CD4-positive, alpha-beta T cell (primary cell): ENCODE data around the gene C6orf62. TPM values are rescaled to one million over a fixed set of nuclear protein-coding genes. Genes with fewer than 3 reads are reported as not detected.
A peak's percentile ranks its signal among the peaks of the same experiment; 100 is the strongest.

ENCODE experiments used
- ATAC-seq: fragments of 200-7000 bp; cut with Tn5 transposase; one replicate; pipeline ENCODE4 v1.10.0; 2022; ENCODE audit warnings: mild to moderate bottlenecking; ENCODE audit not compliant: poor library complexity
- CTCF ChIA-PET: fragments of 350-600 bp; sonication (Branson Sonifier 250); formaldehyde crosslinking; loops from one replicate; lab custom pipeline; 2021; ENCODE audit warnings: antibody characterized with exemption, inconsistent platforms; lab: Charles Lee
- POLR2A ChIA-PET: fragments of 350-600 bp; sonication (Branson Sonifier 250); formaldehyde crosslinking; loops from one replicate; lab custom pipeline; 2021; ENCODE audit warnings: antibody characterized with exemption, inconsistent platforms; lab: Charles Lee
- DNase-seq, 14 experiments: peaks; one replicate each; pipeline ENCODE4 v3.0.0-alpha.2; 2013 to 2020; ENCODE audit warnings: mixed read lengths in 2 of 14
- H3K27ac ChIP-seq, 2 donors: one replicate each; pipeline versions ENCODE4 v1.5.1 to v1.7.0; 2013; ENCODE audit warnings: low read length in 2 of 2, low read depth in 1 of 2, mild to moderate bottlenecking in 1 of 2
- H3K27me3 ChIP-seq, 2 experiments: 1 replicate in 1 of 2; 2 replicates in 1 of 2; pipeline versions ENCODE4 v1.6.1 to v1.7.0; 2013; ENCODE audit warnings: low read length in 2 of 2, control low read depth in 1 of 2, mild to moderate bottlenecking in 1 of 2, moderate library complexity in 1 of 2; ENCODE audit not compliant: insufficient read depth in 2 of 2, control insufficient read depth in 1 of 2
- H3K36me3 ChIP-seq: one replicate; pipeline ENCODE4 v1.6.1; 2013; ENCODE audit warnings: low read length, control low read depth; ENCODE audit not compliant: insufficient read depth
- H3K4me1 ChIP-seq: one replicate; pipeline ENCODE4 v1.6.1; 2013; ENCODE audit warnings: low read length, control low read depth; ENCODE audit not compliant: insufficient read depth
- H3K4me3 ChIP-seq: one replicate; pipeline ENCODE4 v1.5.1; 2013; ENCODE audit warnings: mild to moderate bottlenecking, low read length, moderate library complexity
- H3K9me3 ChIP-seq, 2 experiments: 1 replicate in 1 of 2; 2 replicates in 1 of 2; pipeline versions ENCODE4 v1.6.1 to v1.7.0; 2013; ENCODE audit warnings: low read length in 2 of 2, mild to moderate bottlenecking in 2 of 2, control low read depth in 1 of 2, moderate library complexity in 1 of 2; ENCODE audit not compliant: control insufficient read depth in 1 of 2, insufficient read depth in 1 of 2
- H3K27ac Mint-ChIP-seq: one replicate; pipeline ENCODE4 v1.8.0; 2020; ENCODE audit warnings: mixed read lengths
- H3K27me3 Mint-ChIP-seq: one replicate; pipeline ENCODE4 v1.8.0; 2021; ENCODE audit warnings: mixed read lengths
- H3K36me3 Mint-ChIP-seq: one replicate; pipeline ENCODE4 v1.8.0; 2021; ENCODE audit warnings: low read depth, mixed read lengths
- H3K4me1 Mint-ChIP-seq: one replicate; pipeline ENCODE4 v1.8.0; 2021; ENCODE audit warnings: low read depth, mixed read lengths
- H3K4me3 Mint-ChIP-seq: one replicate; pipeline ENCODE4 v1.8.0; 2020; ENCODE audit warnings: mild to moderate bottlenecking, mixed read lengths
- H3K9me3 Mint-ChIP-seq: one replicate; pipeline ENCODE4 v1.8.0; 2020; ENCODE audit warnings: mixed read lengths
- intact Hi-C, 2 experiments: fragments of 100-400 bp; cut with DNase I in 1 of 2; cut with micrococcal nuclease in 1 of 2; formaldehyde crosslinking; loops; one replicate each; pipeline versions ENCODE4 v1.15.1 to v1.9.0; 2023 to 2025; cut with DNase I, micrococcal nuclease
- total RNA-seq, 174 experiments: library from RNA in 2 of 174; stranded (reverse) in 2 of 174; gene quantifications; one replicate each; pipeline ENCODE4 v1.2.3 and lab custom pipeline; 2021 to 2026
- TF ChIP-seq, protein P1 (sequence below): fragments of 200-600 bp; IDR thresholded peaks from one replicate; pipeline ENCODE4 v1.8.0; 2022; ENCODE audit warnings: antibody characterized with exemption, mild to moderate bottlenecking

Gene C6orf62
- total RNA-seq, 2 experiments from 2014 or later: 108 to 111 TPM

DNA sequence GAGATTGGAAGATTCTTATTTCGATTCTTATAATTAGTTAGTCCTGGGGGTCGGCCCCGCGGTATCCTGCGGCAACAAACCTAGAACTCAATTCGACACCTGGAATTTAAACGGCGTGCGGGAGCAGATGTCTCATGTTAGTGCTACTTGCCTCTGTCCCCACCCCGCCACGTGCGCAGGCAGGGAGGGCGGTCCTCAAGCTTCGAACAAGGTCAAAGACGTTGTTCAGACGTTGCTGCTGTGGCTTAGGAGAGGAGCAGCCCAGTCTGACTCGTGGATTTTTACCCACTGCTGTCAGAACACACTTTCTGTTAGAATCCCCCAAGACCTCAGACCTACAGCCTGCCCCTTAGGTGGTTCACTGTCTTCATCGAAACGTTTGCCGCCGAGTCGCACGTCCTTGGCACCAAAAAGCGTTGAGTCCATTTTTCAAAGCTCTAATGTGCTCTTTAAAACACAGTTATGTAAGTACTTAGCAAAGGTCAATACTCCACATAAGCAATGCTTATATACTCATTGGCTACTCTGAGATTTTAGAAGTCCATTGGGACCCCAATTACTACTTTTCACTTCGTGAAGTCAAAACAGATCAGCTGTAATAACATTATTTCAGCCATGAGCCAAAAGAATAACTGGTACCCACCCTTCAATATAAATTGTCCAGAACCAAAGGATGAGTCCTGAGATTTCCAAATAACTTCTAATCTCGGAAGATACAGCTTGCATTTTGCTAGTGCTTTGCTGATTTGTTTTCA lies 2.7 kb upstream of the C6orf62 start:
- ATAC-seq (peak; percentile 55), DNase-seq (peak in 6 of 14 experiments; percentile 74 to 93 (median 82))
- H3K4me1 Mint-ChIP-seq: peaks cover 43% of the 10 kb centered on the region

DNA sequence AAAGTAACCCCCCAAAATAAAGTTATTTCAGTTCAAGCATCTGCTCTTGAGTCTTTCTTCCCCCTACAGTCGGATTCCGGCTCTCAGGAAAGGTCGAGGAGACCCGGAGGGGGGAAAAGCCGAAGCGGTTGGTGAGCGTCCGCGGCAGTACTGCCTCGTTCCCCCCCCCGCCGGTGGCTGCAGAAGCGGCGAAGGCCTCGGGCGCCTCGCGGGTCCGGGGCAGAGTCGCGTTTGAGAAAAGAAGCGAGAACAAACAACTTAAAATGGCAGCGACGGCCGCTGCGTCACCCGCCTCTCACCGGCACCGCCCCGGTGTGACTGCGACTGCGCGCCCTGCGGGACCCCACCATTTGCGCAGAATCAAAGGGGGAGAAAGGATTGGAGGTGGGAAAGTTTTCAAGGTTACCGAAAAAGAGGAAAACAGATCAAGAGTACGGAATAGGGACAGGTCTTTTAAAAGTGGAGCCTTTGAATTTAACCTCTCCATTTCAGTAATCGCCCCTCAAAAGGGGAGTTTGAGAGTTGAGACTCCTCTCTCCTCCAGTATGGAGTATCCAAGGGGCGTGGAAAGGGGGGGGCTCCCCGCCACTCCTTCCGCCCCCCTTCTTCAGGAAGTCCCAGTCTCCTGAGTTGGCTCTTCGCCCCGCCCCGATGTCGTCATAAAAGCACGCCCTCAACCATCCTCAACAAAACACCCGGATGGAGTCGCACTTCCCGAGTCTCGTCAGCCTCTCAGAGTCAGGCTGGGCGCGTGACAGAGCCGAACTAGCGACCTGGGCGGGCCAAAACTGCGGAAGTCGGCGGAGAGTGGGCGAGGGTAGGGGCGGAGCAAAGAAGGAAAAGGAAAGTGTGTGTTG lies 1.9 kb upstream of the C6orf62 start:
- peak; percentile 99 to 100 (median 100) for DNase-seq
- H3K27ac ChIP-seq: peak overlapping the region; percentile 100
- H3K4me3 ChIP-seq: peak overlapping the region; percentile 98
- peak; percentile 84 for ATAC-seq
- POLR2A ChIA-PET: interaction anchor here (0.6 to 3.7 kb wide), 18 partner anchors 14 to 720 kb away, joined by 3 to 42 read pairs (median 5); partner anchors contain the start of genes ACOT13, ALDH5A1, GMNN and KIAA0319
- no peaks in the 10 kb centered on the region for H3K27me3 ChIP-seq
- intact Hi-C loops: loop anchor here (1.0 to 5.0 kb wide), 4 partner anchors 53 to 296 kb away; partner anchors contain the start of gene GMNN (in 1 of the 2)
- TF ChIP-seq, protein P1, sequence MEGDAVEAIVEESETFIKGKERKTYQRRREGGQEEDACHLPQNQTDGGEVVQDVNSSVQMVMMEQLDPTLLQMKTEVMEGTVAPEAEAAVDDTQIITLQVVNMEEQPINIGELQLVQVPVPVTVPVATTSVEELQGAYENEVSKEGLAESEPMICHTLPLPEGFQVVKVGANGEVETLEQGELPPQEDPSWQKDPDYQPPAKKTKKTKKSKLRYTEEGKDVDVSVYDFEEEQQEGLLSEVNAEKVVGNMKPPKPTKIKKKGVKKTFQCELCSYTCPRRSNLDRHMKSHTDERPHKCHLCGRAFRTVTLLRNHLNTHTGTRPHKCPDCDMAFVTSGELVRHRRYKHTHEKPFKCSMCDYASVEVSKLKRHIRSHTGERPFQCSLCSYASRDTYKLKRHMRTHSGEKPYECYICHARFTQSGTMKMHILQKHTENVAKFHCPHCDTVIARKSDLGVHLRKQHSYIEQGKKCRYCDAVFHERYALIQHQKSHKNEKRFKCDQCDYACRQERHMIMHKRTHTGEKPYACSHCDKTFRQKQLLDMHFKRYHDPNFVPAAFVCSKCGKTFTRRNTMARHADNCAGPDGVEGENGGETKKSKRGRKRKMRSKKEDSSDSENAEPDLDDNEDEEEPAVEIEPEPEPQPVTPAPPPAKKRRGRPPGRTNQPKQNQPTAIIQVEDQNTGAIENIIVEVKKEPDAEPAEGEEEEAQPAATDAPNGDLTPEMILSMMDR: no peak
- peaks cover 25% of the 10 kb centered on the region for H3K4me1 ChIP-seq
- H3K9me3 Mint-ChIP-seq: no peaks in the 10 kb centered on the region
- peaks cover 56% of the 10 kb centered on the region for H3K36me3 Mint-ChIP-seq
- H3K4me1 Mint-ChIP-seq: peaks cover 51% of the 10 kb centered on the region
- H3K36me3 ChIP-seq: peaks cover 24% of the 10 kb centered on the region
- peak overlapping the region; percentile 92 for H3K4me3 Mint-ChIP-seq
- H3K9me3 ChIP-seq: no peaks in the 10 kb centered on the region
- CTCF ChIA-PET: interaction anchor here (1.5 to 2.1 kb wide), 3 partner anchors 46 to 140 kb away, joined by 3 to 11 read pairs (median 6); partner anchors contain the start of genes ACOT13 and TDP2
- H3K27me3 Mint-ChIP-seq: no peaks in the 10 kb centered on the region
- peak overlapping the region; percentile 94 for H3K27ac Mint-ChIP-seq

More for the DNA sequence above, 2.7 kb upstream of the C6orf62 start:
- H3K27ac Mint-ChIP-seq: peak overlapping the region; percentile 94
- no peaks in the 10 kb centered on the region for H3K27me3 ChIP-seq
- H3K27me3 Mint-ChIP-seq: no peaks in the 10 kb centered on the region
- H3K9me3 ChIP-seq: no peaks in the 10 kb centered on the region
- peaks cover 16% of the 10 kb centered on the region for H3K36me3 ChIP-seq
- peaks cover 48% of the 10 kb centered on the region for H3K36me3 Mint-ChIP-seq
- peaks cover 23% of the 10 kb centered on the region for H3K4me1 ChIP-seq
- no peaks in the 10 kb centered on the region for H3K9me3 Mint-ChIP-seq
- TF ChIP-seq, protein P1: no peak
- H3K4me3 ChIP-seq: peak overlapping the region; percentile 98
- POLR2A ChIA-PET: interaction anchor here (0.6 to 2.5 kb wide), 21 partner anchors 9 to 719 kb away, joined by 3 to 33 read pairs (median 4); partner anchors contain the start of genes ACOT13, ALDH5A1, GMNN and KIAA0319
- CTCF ChIA-PET: interaction anchor here (0.9 to 2.1 kb wide), 3 partner anchors 54 to 141 kb away, joined by 5 to 11 read pairs (median 6); partner anchors contain the start of genes ACOT13 and TDP2
- H3K4me3 Mint-ChIP-seq: peak overlapping the region; percentile 92
- intact Hi-C loops: loop anchor here (1.0 to 5.0 kb wide), 3 partner anchors 53 to 296 kb away; partner anchors contain the start of gene GMNN (in 1 of the 2)
- H3K27ac ChIP-seq: peak overlapping the region; percentile 100
